Central memory CD8-positive, alpha-beta T cell (primary cell): Measurements from ENCODE around the gene SPRYD4.
"Not testable (repeated sequence)": the region's sequence is repeated elsewhere in the genome, so short reads cannot be mapped to it uniquely, and the experiment has no call there.

Source experiments
- ATAC-seq: fragments of 150-1000 bp; cut with Tn5 transposase; replicated peaks from 2 replicates; pipeline ENCODE4 v1.10.0; 2022; ENCODE audit warnings: mild to moderate bottlenecking, moderate FRiP score, moderate number of reproducible peaks; ENCODE audit not compliant: poor library complexity, severe bottlenecking; ENCODE audit errors: extremely low read depth
- DNase-seq, 2 donors: peaks; one replicate each; pipeline ENCODE4 v3.0.0; 2021; ENCODE audit warnings: low spot score in 2 of 2
- H3K27ac Mint-ChIP-seq: one replicate; pipeline ENCODE4 v1.8.0; 2022; ENCODE audit warnings: low read depth, mild to moderate bottlenecking, moderate library complexity, mixed read lengths
- H3K27me3 Mint-ChIP-seq: one replicate; pipeline ENCODE4 v1.8.0; 2022; ENCODE audit warnings: mixed read lengths
- H3K36me3 Mint-ChIP-seq: one replicate; pipeline ENCODE4 v1.8.0; 2022; ENCODE audit warnings: mild to moderate bottlenecking, moderate library complexity, mixed read lengths; ENCODE audit not compliant: insufficient read depth
- H3K4me1 Mint-ChIP-seq: one replicate; pipeline ENCODE4 v1.8.0; 2022; ENCODE audit warnings: mixed read lengths
- H3K4me3 Mint-ChIP-seq: one replicate; pipeline ENCODE4 v1.8.0; 2022; ENCODE audit warnings: mild to moderate bottlenecking, moderate library complexity, mixed read lengths
- H3K9me3 Mint-ChIP-seq: one replicate; pipeline ENCODE4 v1.8.0; 2022; ENCODE audit warnings: mixed read lengths

SPRYD4 gene

DNA sequence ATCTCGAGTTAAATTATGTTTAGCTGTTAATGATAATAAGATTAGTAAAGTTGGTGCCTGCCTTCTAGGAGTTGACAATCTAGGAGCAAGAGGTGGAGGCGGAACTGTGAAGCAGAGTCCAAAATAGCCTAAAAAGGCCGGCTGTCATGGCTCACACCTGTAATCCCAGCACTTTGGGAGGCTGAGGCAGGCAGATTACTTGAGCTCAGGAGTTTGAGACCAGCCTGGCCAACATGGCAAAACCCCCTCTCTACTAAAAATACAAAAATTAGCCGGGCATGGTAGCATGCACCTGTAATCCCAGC, 45.6 kb downstream of the SPRYD4 start:
- not testable (repeated sequence) for ATAC-seq, H3K36me3 Mint-ChIP-seq, H3K27ac Mint-ChIP-seq, H3K4me1 Mint-ChIP-seq, DNase-seq, H3K4me3 Mint-ChIP-seq, H3K9me3 Mint-ChIP-seq
- H3K27me3 Mint-ChIP-seq: peaks cover 21% of the 10 kb centered on the region

DNA sequence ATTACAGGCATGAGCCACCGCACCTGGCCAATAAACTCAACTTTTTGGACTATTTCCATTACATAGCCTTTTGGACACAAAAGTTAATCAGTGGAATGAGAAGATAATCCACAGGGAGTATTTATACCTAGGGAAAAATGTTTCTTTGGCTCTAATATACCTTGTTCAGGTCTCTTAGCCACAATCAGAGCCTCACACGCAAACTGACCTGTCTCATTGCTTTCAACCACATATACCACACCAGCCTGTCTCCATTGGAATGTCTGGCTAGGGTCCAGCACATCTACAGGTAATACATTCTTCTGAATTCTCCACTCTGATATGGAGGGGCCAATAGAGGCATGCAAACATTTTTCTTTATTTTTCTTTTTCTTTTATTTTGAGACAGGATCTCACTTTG, 49.5 kb downstream of the SPRYD4 start:
- Mint-ChIP-seq H3K9me3 (no peaks in the 10 kb centered on the region), H3K27ac (no peak overlapping the region), H3K27me3 (peaks cover under 1% of the 10 kb centered on the region), H3K36me3 (peaks cover 8% of the 10 kb centered on the region), H3K4me1 (peaks cover 22% of the 10 kb centered on the region), H3K4me3 (no peak overlapping the region)
- DNase-seq (no peak), ATAC-seq (no peak)

DNA sequence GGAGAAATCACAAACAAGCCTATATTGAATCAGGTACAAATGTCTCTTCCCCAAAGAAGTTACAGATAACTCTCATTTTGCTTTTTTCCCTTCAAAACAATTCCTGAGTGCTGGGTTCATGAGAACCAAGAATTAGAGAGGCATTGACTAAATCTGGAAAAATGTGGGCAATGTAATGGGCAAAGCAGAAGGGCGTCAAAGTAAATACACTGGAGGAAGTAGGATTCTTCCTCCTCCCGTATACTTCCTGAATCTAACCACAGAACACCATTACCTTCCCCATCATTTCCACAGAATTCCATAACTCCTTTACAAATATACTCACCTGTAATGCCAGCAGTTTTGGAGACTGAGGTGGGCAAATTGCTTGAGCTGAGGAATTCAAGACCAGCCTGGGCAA, 50.2 kb downstream of the SPRYD4 start:
- Mint-ChIP-seq H3K36me3 (peaks cover 8% of the 10 kb centered on the region), H3K4me1 (peaks cover 21% of the 10 kb centered on the region), H3K27me3 (no peaks in the 10 kb centered on the region), H3K4me3 (no peak overlapping the region), H3K27ac (no peak overlapping the region), H3K9me3 (no peaks in the 10 kb centered on the region)
- DNase-seq (no peak), ATAC-seq (no peak)

DNA sequence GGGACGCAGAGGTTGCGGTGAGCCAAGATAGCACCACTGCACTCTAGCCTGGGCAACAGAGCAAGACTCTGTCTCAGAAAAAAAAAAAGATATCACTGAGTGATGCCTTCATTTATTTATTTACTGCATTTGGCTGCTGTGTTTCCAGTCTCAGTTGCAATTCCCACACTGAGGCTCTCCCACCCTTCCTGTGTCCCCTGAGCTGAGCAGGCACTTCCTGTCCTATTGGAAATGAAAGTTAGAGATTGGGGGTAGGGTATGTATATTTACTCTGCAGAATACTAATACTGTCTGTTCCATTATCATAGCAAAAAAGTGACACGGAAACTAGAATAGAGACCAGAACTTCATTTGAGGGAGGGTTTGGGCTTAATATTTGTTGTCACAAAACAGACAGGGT, 51.7 kb downstream of the SPRYD4 start:
- H3K27me3 Mint-ChIP-seq: no peaks in the 10 kb centered on the region
- H3K36me3 Mint-ChIP-seq: peaks cover 8% of the 10 kb centered on the region
- no peak overlapping the region for H3K27ac Mint-ChIP-seq
- H3K4me3 Mint-ChIP-seq: no peak overlapping the region
- H3K9me3 Mint-ChIP-seq: no peaks in the 10 kb centered on the region
- H3K4me1 Mint-ChIP-seq: peaks cover 17% of the 10 kb centered on the region
- DNase-seq (no peak), ATAC-seq (no peak)

DNA sequence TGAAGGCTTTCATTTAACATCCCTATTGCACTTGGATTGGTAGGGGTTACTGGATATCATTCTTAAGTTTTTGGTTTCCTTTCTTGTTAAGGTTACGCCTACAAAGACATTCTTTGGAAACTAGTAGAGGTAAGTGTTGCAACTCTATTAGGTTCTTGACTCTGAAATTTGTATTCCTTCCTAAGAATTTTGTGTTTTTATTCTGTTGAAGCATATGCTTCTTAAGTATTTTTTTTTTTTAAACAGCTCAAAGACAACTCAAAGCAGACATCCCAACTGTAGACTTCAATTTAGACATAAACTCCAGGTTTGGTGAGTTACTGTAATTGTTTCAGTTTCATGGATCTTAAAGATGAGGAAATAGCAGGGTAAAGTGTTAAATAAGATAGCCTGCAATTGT, 52.1 kb downstream of the SPRYD4 start:
- Mint-ChIP-seq H3K4me3 (no peak overlapping the region), H3K4me1 (peaks cover 17% of the 10 kb centered on the region), H3K27me3 (no peaks in the 10 kb centered on the region), H3K9me3 (no peaks in the 10 kb centered on the region), H3K27ac (no peak overlapping the region), H3K36me3 (peaks cover 8% of the 10 kb centered on the region)
- ATAC-seq: no peak
- DNase-seq: no peak

DNA sequence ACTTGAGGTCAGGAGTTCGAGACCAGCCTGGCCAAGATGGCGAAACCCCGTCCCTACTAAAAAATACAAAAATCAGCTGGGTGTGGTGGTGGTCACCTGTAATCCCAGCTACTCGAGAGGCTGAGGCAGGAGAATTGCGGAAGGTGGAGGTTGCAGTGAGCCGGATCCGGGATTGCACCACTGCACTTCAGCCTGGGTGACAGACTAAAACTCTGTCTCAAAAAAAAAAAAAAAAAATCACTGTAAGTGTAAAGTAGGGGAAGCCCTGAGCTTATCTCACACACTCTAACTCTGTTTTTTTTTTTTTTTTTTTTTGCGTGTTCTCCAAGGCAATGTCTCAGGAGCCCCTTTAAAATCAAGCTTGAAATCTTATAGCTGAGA, 52.8 kb downstream of the SPRYD4 start:
- H3K9me3 Mint-ChIP-seq: no peaks in the 10 kb centered on the region
- peaks cover 17% of the 10 kb centered on the region for H3K4me1 Mint-ChIP-seq
- H3K36me3 Mint-ChIP-seq: peaks cover 8% of the 10 kb centered on the region
- peak overlapping the region; percentile 87 for H3K4me3 Mint-ChIP-seq
- no peaks in the 10 kb centered on the region for H3K27me3 Mint-ChIP-seq
- peak overlapping the region; percentile 96 for H3K27ac Mint-ChIP-seq
- DNase-seq (no peak), ATAC-seq (peak; percentile 66)

DNA sequence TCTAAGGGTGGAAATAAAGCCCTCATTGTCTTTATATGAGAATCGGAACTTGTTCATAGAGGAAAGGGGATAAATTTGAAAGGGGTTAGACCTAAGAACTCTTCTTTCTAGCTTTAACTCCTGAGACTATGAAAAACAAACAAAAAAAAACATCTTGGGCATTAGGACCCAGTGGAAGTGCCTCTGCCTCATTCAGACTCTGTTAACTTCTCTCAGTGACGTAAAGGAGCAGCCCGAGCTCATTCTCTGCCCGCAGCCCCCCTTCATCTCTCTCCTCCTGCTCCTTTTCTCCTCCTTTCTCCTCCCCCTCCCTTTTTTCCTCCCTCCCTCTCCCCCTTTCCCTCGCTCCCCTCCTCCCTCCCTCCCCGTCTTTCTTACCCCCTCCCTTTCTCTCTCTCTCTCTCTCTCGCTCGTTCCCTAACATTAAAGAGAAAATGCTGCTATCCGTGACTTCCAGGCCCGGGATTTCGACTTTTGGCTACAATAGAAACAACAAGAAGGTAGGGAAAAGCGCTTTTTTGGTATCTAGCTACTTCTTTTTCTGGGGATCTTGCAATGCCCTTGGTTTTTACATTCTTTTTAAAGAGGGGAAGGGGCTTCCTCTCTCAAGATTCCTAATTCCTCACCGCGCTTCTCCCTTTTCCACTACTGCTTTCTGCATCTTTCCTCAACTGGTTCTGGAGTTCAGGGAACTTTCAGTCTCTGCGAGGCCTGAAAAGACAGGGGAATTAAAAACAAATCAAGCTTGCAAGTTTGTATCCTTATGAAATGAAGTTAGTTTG, 53.4 kb downstream of the SPRYD4 start, which contains the start of gene RBMS2:
Gene RBMS2 (plus strand): TSS at position 231 of the 782 bp plus-strand sequence. CDS start 204 bp downstream, at position 435.
- Mint-ChIP-seq H3K27ac (peak within 1 kb of the TSS; percentile 96), H3K27me3 (no peaks in the 10 kb centered on the region), H3K4me3 (peak within 1 kb of the TSS; percentile 87), H3K4me1 (peaks cover 17% of the 10 kb centered on the region), H3K36me3 (peaks cover 8% of the 10 kb centered on the region), H3K9me3 (no peaks in the 10 kb centered on the region)
- ATAC-seq (peak; percentile 91), DNase-seq (no peak)

DNA sequence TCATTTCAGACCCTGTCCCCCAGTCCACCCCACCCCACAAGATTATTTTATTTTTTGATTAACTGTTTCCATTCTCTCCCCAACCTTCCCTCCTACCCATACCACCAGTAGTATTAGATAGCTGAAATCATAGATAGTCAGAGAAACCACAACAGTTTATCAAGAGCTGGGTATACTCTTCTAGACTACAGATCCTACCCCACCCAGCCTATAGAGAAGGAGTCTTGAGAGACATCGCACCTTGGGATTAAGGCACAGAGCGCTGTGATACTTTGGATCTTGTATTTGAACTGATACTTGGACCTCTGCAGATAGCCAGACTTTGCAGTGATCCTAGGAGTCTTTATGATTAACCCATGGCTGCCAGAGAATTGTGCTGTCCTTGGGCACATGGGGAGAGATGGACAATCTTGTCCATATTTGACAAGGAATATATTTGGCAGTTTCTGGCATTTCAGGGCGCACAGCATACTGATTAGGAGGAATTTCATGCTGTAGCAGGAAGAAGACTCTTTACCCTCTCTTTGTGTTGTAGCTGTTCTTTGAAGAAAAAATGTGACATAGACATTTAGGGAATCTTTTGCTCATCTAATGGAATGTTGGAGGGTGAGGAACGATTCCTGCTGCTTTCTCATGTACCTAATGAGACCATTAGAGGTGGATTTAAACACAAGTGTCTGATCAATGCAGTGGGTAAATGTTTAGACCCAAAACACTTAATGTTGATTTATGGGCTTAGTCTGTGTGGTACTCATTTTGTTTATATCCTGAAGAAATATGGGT, 54.2 kb downstream of the SPRYD4 start:
- Mint-ChIP-seq H3K27me3 (no peaks in the 10 kb centered on the region), H3K27ac (peak overlapping the region; percentile 96), H3K4me1 (peaks cover 17% of the 10 kb centered on the region), H3K9me3 (no peaks in the 10 kb centered on the region), H3K36me3 (peaks cover 8% of the 10 kb centered on the region), H3K4me3 (peak overlapping the region; percentile 87)
- DNase-seq (no peak), ATAC-seq (no peak)

DNA sequence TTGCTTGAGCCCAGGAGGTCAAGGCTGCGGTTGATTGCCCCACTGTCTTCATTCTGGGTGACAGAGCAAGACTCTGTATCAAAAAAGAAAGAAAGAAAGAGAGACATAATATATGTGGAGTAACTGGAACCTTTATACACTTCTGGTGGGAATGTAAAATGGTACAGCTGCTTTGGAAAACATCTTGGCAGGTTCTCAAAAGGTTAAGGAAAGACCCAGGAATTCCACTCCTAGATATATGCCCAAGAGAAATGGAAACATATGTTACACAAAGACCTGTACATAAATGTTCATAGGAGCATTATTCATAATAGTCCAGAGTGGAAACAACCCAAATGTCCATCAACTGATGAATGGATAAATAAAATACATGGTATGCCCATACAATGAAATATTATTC, 60.5 kb downstream of the SPRYD4 start:
- Mint-ChIP-seq H3K27ac (no peak overlapping the region), H3K9me3 (no peaks in the 10 kb centered on the region), H3K36me3 (no peaks in the 10 kb centered on the region), H3K4me3 (no peak overlapping the region), H3K4me1 (no peaks in the 10 kb centered on the region), H3K27me3 (no peaks in the 10 kb centered on the region)
- ATAC-seq (no peak), DNase-seq (no peak)
